Ishikawa (cell line): Measurements from ENCODE around the gene FMN2.

Experiments
- CREB1 ChIP-seq: IDR thresholded peaks from 2 replicates; pipeline ENCODE4 v1.6.1; 2012; ENCODE audit warnings: low read depth
- EGR1 ChIP-seq: IDR thresholded peaks from 2 replicates; pipeline ENCODE4 v1.6.1; 2012
- EP300 ChIP-seq: IDR thresholded peaks from 2 replicates; pipeline ENCODE4 v1.6.1; 2012; ENCODE audit warnings: borderline replicate concordance
- FOXM1 ChIP-seq: IDR thresholded peaks from 2 replicates; pipeline ENCODE4 v1.6.1; 2012; ENCODE audit warnings: low read depth, borderline replicate concordance
- NFIC ChIP-seq: IDR thresholded peaks from 2 replicates; pipeline ENCODE4 v1.6.1; 2012
- TAF1 ChIP-seq: IDR thresholded peaks from 2 replicates; pipeline ENCODE4 v1.6.1; 2012; ENCODE audit warnings: low read depth, mild to moderate bottlenecking
- TCF12 ChIP-seq: IDR thresholded peaks from 2 replicates; pipeline ENCODE4 v1.6.1; 2012; ENCODE audit warnings: low read depth
- TF ChIP-seq, protein P1 (sequence below): IDR thresholded peaks from 2 replicates; pipeline ENCODE4 v1.6.1; 2012; ENCODE audit warnings: low read depth, mild to moderate bottlenecking
- TF ChIP-seq, protein P2 (sequence below): IDR thresholded peaks from 2 replicates; pipeline ENCODE4 v1.6.1; 2012

DNA sequence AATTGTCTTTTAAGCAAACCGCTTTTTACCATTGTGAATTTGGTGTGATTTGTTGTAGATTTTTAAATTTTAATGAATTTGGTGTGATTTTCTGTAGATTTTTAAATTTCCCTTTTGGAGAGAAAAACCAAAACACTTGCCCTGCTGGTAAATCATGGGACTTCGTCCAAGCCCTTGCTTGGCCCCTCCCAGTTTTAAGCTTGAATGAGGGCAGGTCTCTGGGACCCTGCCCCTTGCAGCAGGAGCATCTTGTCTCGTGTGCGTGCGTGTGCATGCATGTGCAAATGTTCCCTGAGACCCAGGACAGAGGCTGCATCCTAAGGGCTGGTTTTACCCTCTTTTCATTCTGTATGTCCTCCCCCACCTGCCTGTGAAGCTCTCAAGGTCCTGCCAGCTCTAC lies 271.6 kb downstream of the FMN2 start:
- TF ChIP-seq EP300, result no peak
- no peak for TF ChIP-seq TCF12
- no peak for TF ChIP-seq EGR1
- TF ChIP-seq TAF1, result no peak
- TF ChIP-seq FOXM1, result no peak
- TF ChIP-seq NFIC, result no peak
- TF ChIP-seq CREB1, result no peak
- TF ChIP-seq, protein P1, sequence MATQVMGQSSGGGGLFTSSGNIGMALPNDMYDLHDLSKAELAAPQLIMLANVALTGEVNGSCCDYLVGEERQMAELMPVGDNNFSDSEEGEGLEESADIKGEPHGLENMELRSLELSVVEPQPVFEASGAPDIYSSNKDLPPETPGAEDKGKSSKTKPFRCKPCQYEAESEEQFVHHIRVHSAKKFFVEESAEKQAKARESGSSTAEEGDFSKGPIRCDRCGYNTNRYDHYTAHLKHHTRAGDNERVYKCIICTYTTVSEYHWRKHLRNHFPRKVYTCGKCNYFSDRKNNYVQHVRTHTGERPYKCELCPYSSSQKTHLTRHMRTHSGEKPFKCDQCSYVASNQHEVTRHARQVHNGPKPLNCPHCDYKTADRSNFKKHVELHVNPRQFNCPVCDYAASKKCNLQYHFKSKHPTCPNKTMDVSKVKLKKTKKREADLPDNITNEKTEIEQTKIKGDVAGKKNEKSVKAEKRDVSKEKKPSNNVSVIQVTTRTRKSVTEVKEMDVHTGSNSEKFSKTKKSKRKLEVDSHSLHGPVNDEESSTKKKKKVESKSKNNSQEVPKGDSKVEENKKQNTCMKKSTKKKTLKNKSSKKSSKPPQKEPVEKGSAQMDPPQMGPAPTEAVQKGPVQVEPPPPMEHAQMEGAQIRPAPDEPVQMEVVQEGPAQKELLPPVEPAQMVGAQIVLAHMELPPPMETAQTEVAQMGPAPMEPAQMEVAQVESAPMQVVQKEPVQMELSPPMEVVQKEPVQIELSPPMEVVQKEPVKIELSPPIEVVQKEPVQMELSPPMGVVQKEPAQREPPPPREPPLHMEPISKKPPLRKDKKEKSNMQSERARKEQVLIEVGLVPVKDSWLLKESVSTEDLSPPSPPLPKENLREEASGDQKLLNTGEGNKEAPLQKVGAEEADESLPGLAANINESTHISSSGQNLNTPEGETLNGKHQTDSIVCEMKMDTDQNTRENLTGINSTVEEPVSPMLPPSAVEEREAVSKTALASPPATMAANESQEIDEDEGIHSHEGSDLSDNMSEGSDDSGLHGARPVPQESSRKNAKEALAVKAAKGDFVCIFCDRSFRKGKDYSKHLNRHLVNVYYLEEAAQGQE, result no peak
- TF ChIP-seq, protein P2, sequence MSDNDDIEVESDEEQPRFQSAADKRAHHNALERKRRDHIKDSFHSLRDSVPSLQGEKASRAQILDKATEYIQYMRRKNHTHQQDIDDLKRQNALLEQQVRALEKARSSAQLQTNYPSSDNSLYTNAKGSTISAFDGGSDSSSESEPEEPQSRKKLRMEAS, result no peak
